HK-2 (cell line): ENCODE results near the gene OR10G2.
"Not testable (repeated sequence)": the region's sequence is repeated elsewhere in the genome, so short reads cannot be mapped to it uniquely, and the experiment has no call there.

Experiments used
- DNase-seq: peaks from one replicate; pipeline ENCODE4 v3.0.0-alpha.2; 2018; ENCODE audit not compliant: unreplicated experiment

Gene OR10G2, protein sequence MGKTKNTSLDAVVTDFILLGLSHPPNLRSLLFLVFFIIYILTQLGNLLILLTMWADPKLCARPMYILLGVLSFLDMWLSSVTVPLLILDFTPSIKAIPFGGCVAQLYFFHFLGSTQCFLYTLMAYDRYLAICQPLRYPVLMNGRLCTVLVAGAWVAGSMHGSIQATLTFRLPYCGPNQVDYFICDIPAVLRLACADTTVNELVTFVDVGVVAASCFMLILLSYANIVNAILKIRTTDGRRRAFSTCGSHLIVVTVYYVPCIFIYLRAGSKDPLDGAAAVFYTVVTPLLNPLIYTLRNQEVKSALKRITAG

DNA sequence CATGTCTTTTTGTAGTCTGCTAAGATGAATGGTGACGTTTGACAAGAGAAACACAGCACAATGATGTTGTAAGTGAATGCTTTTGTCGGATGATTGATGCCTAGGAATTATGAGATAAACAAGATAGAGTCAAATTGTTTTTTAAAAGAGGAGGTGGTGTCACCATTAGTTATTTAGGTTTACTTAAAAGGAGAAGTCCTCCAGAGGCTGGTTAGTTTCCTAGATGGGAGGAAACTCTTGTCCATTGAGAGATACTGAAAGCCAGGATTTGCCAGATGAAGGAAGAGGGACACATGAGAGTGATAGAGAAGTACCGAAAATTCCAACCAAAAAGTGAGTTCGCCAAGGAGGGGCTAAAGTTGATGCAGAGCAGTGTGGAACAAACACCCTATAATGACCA, at the start of gene OR10G2:
Gene OR10G2, minus strand, starts transcription at position 101 of the 400 bp plus-strand sequence. Its CDS starts 98 bp downstream, at position 3.
- no peak for DNase-seq

DNA sequence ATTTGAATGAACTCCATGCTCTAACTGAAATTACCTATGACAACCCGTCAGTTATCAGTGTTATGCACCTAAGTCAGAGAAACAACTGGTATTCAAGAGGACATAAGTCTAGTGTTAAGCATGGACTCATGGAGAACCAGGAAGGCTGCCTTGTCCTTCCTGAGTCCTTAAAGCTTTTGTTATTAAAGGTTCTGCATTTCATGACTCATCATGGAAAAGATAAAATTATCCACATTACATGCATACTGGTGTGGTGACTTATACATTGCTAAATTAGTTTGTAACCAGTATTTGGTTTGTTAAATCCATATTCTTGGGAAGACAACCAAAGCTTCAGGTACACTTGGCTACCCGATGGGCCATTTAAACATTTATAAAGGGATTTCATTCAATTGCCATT, 45.3 kb upstream of the OR10G2 start:
- no peak for DNase-seq

DNA sequence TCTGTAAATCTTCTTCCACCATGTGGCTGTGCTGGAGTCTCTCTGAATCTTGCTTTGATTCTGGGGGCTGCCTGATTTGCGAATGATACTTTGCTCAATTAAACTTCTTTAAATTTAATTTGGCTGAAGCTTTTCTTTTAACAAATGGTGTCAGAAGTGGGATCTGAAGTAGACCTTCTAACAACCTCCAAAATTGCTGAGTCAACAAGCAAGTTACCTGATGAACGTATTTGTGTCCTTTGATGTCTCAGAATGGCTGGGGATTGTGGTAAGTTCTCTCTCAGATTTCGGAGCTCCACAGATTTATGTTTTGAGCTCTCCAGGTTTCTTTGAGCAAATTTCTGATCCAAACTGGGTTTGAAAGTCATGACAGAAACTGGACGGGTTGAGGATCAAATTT, 40.8 kb upstream of the OR10G2 start:
- DNase-seq, result no peak

DNA sequence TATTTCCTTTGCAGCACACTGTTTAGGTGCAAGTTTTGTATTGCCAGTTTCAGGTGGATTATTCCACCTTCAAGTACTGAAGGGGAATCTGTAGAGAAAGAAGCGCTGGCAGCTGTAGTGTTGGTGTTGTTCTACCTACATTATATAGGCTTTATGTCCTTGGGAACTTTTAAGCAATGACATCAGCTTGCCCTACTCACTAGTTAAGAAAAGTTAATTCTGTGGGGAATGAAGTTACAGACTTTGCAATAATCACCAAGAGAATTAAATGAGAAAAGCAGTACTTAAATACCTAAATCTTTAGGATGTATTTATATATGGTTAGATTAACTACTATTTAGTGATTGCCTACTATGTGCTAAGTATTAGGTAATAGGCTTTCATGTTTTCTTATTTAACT, 39.0 kb upstream of the OR10G2 start, which contains the start of gene OR4E1:
Gene OR4E1, minus strand, starts transcription at position 101 of the 400 bp plus-strand sequence. CDS start 2,883 bp downstream, outside the sequence.
- no peak for DNase-seq

DNA sequence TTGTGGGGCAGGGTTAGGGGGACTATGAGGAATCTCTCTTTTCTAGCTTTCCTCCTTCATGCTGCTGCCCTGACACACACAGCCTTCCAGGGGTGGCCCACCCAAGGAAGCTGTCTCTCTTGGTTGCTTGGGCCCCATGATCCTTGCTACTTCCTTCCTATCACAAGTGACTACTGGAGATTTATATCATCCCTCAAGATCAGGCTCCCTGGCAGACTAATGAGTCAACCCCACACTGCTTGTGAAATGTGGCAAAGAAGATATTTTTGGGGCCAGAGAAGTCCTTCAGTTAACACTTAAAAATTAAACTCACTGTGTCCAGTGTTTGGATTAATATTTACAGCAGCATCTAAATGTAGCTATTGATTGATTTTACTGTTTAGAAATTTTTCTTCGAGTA, 37.4 kb upstream of the OR10G2 start:
- no peak for DNase-seq

DNA sequence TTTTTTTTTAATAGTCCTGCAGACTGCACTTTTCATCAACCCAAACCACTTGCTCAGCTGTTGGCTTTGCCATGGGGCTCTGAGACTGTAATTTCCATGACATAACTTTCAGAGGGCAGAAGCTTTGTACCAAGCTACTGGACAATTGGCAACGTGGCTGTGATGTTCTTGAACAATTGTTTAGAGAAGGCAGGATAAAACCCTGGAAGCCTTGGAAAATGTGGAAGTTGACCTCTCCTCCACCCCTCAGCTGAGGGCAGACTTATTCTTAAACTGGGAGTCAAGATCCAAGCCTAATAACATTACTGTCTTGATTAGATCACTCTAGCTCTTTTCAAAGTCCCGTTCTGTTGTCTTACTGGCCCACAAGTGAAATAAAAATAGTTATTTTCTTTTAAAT, 36.6 kb upstream of the OR10G2 start:
- DNase-seq, result no peak

DNA sequence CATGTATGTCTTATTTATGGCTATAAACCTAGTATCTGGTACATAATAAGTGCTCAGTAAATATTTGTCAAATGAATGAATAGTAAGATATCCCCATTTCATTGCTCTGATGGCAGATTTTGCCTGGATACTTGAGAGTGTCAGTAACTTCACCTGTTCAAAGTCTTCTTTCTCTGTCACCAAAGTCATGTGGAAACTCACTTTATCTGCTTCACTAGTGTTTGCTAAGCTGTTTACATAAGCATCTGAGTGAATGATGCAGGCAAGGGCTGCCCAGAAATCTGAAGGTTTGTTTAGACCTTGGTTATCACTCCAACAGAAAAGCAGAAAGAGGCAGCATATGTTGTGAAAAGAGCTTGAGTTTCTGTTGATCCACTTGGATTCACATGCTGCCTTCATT, 34.5 kb upstream of the OR10G2 start:
- no peak for DNase-seq

DNA sequence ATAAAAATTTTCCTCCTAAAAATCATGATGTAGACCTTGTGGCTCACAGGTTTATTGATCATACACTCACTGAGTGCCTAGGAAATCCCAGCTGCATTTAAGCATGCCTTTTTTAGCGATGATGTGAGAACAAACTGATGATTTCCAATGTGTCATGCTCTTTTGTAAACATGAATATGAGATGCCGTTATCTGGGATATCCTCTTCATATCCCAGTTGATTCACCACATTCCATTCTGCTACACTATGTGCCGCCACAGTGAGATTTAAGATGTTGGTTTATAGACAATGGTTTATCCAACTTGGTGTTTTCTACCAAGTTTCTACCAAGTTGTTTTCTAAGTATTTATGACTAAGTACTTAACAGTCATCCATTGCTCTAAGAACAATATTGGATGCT, 33.6 kb upstream of the OR10G2 start:
- DNase-seq, result no peak

DNA sequence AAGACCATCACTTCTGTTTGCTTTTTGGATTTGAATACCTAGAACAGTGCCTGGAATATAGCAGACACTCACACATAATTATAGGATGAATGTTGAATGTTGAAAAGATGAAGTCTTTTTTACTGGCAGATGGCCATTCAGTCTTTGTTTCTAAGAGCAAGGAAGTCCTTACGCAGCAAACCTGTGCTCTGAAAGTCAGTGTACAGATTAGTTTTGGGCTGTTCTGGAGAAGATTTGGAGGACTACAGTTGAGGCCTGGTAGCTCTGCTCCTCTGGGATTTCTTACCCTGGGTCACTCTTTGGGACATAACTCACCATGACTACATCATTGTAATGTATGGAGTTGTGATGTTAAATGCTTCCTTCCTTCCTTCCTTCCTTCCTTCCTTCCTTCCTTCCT, 22.2 kb upstream of the OR10G2 start:
- DNase-seq, result no peak

DNA sequence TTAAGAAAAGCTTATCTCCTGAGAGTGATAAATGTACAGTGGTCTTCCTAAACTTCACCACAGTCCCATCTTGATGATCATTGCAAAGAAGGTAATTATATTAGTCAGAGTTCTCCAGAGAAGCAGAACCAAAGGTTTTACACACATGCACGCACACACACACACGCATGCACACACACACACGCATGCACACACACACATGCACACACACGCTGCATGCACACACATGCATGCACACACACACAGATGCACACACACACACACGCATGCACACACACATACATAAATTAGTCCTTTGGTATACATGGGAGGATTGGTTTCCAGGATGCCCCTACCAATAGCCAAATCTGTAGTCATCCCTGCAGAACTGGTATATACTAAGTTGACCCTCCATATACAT, 19.5 kb upstream of the OR10G2 start:
- DNase-seq, result no peak

DNA sequence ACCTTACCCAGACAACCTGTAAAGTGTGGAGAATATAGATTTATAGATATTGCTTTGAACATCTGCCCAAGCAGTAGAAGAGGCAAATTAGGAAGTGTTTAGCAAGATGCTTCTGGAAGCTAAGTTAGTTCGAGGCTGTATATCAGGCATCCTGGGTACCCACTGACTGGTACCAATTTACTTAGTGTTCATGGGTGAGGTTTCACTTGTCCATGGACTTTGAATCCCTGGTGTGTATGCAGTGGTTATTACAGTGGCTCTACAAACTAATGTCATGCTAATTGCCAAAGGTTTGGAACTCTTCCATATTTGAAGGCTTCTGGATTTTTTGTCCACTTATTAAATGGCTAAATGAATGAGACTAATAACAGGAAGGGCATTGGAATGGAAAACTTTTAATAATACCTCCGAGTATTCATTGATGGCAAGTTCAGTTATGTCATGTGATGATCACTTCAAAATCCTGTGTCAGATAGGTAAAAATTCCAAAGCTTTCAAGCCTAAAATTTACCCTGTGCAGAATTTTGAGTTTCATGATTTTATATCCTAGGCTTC, 18.7 kb upstream of the OR10G2 start, which contains the start of gene OR4E2:
Gene OR4E2, plus strand, starts transcription at position 505 of the 555 bp plus-strand sequence. CDS start 11,248 bp downstream, outside the sequence.
- DNase-seq, result no peak

DNA sequence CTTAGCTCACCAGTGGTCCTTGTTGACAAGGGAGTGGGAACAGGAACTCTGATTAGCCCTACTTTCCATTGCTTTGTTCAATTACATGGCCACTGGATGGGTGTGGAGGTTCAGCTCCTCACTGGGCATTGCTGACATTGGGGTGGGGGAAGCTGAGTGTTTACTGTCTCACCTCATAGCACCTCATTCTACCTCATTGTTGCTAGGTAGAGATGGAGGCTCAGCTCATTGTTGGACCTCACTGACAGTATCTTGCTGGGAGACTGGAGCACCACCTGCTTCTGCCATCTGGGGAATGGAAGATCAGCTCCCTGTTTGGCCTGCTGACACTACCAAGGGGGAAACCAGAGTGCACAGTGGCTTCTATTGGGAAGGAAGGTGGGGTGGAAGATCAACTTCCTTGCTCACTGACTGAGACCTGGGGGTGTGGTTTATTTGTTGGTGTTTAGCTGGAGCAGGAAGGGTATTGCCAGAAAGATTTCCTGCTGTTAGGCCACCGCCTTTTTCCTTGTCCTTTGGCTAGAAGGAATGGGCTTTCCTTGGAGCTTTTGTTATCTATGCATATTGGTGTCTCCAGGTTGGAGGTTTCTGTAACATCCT, 17.6 kb upstream of the OR10G2 start:
- no peak for DNase-seq

DNA sequence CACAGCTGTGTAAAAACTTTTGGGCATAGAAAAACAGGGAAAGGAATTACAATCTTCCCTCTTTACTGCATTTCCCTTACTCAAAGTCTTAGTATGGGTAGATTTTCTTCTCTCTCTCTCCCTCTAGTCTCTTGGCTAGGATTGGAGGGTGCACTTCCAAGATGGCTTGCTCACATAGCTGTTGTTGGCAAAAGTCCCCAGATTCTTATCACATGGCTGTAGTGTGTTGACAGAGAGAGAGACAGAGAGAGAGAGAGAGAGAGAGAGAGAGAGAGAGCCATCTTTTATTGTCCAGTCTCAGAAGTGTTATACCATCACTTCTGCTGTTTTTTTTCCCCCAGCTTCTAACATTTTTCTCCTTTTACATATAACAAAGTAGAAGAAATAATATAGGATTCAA, 12.6 kb upstream of the OR10G2 start:
- no peak for DNase-seq

DNA sequence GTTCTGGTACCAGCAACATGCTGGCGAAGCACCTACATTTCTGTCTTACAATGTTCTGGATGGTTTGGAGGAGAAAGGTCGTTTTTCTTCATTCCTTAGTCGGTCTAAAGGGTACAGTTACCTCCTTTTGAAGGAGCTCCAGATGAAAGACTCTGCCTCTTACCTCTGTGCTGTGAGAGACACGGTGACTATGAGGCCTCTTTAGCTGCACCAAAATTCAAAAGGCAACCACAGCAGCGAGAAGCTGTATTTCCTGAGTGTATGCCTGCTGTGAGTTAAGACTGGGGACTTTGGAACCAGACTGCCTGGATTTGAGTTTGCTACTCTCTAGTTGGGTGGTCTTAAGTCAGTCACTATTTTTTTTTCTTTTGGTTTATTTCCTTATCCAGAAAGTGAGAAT, 8.7 kb upstream of the OR10G2 start:
- DNase-seq, result no peak

DNA sequence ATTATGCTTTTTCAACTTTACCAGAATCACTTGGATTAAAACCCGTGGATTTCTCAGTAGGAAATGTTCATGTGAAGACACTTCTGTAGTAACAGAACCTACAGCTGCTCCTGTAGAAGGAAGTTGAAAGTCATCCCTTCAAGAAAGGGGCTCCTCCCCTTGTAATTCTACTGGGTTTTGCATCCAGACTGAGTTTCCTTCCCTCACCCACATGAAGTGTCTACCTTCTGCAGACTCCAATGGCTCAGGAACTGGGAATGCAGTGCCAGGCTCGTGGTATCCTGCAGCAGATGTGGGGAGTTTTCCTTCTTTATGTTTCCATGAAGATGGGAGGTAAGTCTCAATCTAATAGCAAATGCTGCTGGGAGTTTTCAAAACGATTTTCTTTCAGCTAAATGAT, 7.9 kb upstream of the OR10G2 start:
- no peak for DNase-seq

DNA sequence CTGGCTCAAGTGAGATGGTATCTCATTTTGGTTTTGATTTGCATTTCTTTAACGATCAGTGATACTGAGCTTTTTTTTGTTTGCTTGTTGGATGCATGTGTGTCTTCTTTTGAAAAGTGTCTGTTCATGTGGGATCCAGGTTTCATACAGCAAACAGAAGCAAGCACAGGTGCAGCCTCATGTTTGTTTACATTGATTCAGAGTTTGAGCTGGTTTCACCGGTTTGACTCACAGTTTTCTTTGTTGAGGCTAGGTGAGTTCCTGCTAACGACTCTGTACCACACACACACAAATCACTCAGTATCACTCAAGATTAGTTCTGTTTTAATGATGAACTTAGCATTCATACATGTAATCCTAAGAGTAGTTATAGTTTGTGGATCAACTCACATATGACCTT, 3.7 kb downstream of the OR10G2 start:
- no peak for DNase-seq

DNA sequence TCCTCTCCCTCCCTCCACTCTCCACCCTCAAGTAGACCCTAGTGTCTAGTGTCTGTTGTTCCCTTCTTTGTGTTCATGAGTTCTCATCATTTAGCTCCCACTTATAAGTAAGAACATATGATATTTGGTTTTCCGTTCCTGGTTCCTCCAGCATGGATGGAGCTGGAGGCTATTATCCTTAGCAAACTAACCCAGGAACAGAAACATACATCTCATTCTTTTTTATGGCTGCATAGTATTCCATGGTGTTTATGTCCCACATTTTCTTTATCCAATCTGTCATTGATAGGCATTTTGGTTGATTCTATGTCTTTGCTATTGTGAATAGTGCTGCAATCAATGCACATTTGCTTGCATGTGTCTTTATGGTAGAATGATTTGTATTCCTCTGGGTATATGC, 4.2 kb downstream of the OR10G2 start:
- not testable (repeated sequence) for DNase-seq

DNA sequence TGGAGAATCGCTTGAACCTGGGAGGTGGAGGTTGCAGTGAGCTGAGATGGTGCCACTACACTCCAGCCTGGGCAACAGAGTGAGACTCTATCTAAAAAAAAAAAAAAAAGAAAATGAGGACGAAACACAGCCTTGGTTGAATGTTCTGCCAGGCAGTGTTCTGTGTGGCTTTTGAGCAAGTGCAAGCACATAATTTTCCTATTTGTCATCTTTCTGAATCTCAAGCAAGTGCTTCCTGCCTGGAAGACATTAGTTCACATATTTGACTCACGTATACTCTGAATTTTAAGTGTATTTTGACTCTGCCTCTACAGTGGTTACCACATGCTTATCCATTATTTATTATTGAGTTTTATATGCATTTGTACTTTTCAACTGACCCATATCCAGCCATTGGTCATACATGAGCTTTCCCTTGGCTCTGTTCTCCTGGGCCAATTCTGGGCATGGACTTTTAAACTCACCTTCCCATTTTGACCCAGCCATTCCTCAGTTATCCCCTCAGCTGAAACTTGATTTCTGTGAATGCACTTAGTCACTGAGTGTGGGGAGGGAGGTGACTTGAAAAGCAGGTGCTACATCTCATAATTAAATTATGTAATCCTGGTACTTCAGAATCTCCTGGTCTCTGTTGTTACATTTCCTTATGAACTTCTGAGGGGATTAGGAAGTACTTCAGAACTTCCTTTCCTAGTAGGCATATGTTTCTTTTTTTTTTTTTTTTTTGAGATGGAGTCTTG, 8.1 kb downstream of the OR10G2 start:
- no peak for DNase-seq

DNA sequence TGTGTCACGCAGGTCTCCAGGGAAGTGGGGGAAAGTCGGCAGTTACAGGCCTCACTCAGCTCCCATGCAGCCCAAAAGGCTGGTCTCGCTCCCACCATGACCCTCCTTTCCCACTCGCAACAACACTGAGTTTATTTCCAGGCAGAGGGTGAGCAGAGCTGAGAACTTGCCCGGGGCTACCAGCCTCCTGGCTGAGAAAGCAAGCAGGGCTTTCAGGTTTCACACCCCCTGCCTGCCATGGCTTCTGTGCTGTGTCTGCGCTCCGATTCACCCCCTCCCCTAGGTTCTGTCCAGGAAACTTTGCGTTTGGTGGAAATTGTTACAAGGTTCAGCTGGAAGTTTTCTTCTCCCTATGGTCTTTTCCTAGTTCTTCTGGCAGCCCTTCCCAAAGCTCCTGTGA, 17.1 kb downstream of the OR10G2 start:
- DNase-seq, result no peak

DNA sequence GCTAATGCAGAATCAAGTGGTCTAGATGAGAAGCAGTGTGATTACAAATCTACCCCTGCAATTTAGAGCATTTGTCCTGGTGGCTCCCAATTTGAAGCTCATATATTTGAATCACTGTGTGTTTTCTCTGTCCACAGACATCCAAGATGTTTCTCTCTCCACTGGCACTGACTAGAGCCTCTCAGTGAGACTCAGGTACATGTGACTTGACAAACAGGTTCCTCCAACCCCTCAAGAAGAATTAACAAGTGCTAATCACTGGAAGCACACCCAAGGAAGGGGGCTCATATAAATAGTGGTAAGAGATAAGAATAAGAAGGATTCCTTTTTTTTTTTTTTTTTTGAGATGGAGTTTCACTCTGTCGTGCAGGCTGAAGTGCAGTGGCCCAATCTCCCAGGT, 20.5 kb downstream of the OR10G2 start:
- no peak for DNase-seq

DNA sequence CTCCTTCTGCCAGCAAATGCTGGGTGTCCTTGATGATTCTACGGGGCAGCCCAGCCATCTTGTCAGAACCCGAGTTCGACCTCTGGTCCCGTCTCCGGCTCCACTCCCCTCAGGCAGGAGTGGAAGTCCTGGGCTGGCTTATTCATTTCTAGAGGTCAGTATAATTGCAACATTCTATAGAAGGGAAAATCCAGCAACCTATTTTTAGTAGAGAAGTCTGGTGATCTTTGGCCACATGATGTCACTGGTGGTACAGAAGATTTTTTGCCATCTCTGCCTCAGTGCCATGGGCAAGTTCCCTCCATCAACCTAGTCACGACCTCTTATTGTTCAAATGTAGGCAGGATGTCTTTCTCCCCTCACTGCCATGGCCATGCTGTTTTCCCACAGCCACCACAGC, 22.4 kb downstream of the OR10G2 start:
- DNase-seq, result no peak

DNA sequence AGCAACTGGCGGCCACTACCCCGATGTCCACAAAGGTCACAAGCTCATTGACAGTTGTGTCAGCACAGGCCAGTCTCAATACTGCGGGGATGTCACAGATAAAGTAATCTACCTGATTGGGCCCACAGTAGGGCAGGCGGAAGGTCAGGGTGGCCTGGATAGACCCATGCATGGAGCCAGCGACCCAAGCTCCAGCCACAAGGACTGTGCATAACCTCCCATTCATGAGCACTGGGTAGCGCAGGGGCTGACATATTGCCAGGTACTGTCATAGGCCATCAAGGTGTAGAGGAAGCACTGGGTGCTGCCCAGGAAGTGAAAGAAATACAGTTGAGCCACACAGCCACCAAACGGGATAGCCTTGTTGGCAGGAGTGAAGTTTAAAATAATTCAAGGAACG, 32.6 kb downstream of the OR10G2 start:
- not testable (repeated sequence) for DNase-seq

DNA sequence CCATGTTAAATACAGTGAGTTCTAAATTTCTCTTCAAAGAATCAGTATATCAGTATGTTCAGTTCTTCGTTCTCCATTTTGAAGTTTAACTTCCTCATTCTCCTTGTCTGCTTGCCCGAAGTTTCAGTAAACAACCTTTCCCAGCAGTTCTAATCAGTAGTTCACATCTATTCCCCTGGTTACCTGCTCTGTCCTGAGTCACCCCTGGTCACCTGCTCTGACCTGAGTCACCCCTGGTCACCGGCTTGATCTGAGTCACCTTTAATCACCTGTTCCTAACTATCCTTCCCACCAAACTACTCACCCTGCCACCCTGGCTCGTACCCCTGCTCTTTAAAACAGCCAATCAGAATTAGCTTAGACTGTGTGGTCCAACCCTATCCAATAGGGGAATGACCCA, 45.4 kb downstream of the OR10G2 start:
- DNase-seq, result no peak
